WTC11 (cell line): ENCODE results near the gene OR6N1. TPM values are rescaled to one million over a fixed set of nuclear protein-coding genes. Genes with fewer than 3 reads are reported as not detected.

Experiments
- ATAC-seq: fragments of 200-7000 bp; cut with Tn5 transposase; 2 replicates; pipeline ENCODE4 v1.10.0; 2021; ENCODE audit warnings: mild to moderate bottlenecking, moderate library complexity
- CTCF ChIA-PET: fragments of 300-600 bp; sonication (Branson Sonifier 250); formaldehyde crosslinking; loops from one replicate; lab custom pipeline; 2021; ENCODE audit warnings: antibody characterized with exemption; lab: Charles Lee
- POLR2A ChIA-PET: fragments of 350-600 bp; sonication (Branson Sonifier 250); formaldehyde crosslinking; loops from one replicate; lab custom pipeline; 2021; ENCODE audit warnings: antibody characterized with exemption; lab: Charles Lee
- DNase-seq: peaks from one replicate; pipeline ENCODE4 v3.0.0; 2021; ENCODE audit warnings: low spot score
- H3K27ac Mint-ChIP-seq: 2 replicates; pipeline ENCODE4 v1.8.0; 2021; ENCODE audit warnings: mixed read lengths
- H3K27me3 Mint-ChIP-seq: 2 replicates; pipeline ENCODE4 v1.8.0; 2021; ENCODE audit warnings: low read depth, mild to moderate bottlenecking, moderate library complexity, mixed read lengths
- H3K36me3 Mint-ChIP-seq: 2 replicates; pipeline ENCODE4 v1.8.0; 2021; ENCODE audit warnings: mixed read lengths
- H3K4me1 Mint-ChIP-seq: 2 replicates; pipeline ENCODE4 v1.8.0; 2022; ENCODE audit warnings: mixed read lengths
- H3K4me3 Mint-ChIP-seq: 2 replicates; pipeline ENCODE4 v1.8.0; 2021; ENCODE audit warnings: mild to moderate bottlenecking, moderate library complexity, mixed read lengths
- H3K9me3 Mint-ChIP-seq: 2 replicates; pipeline ENCODE4 v1.8.0; 2021; ENCODE audit warnings: mixed read lengths
- CDX4 ChIP-seq: fragments of 250-450 bp; sonication (Bioruptor Pico); IDR thresholded peaks from 2 replicates; pipeline ENCODE4 v1.9.0; 2021; ENCODE audit warnings: moderate library complexity, mild to moderate bottlenecking, inconsistent platforms, borderline replicate concordance
- EMX1 ChIP-seq: fragments of 250-450 bp; sonication (Bioruptor Pico); IDR thresholded peaks from 2 replicates; pipeline ENCODE4 v1.8.0; 2021; ENCODE audit warnings: mild to moderate bottlenecking
- FOXJ3 ChIP-seq: sonication (generic); formaldehyde crosslinking; IDR thresholded peaks from 2 replicates; pipeline ENCODE4 v1.9.0; 2021; ENCODE audit warnings: missing genetic modification reagents, mild to moderate bottlenecking, borderline replicate concordance
- FOXP1 ChIP-seq: sonication (generic); formaldehyde crosslinking; IDR thresholded peaks from 2 replicates; pipeline ENCODE4 v1.8.0; 2022; ENCODE audit warnings: missing genetic modification reagents, mild to moderate bottlenecking, moderate library complexity, borderline replicate concordance
- FOXP4 ChIP-seq: sonication (generic); formaldehyde crosslinking; IDR thresholded peaks from 2 replicates; pipeline ENCODE4 v1.8.0; 2022; ENCODE audit warnings: mild to moderate bottlenecking, missing genetic modification reagents
- HMGA2 ChIP-seq: fragments of 250-450 bp; sonication (Bioruptor Pico); IDR thresholded peaks from 2 replicates; pipeline ENCODE4 v1.4.0; 2021; ENCODE audit warnings: mild to moderate bottlenecking, moderate library complexity
- JAZF1 ChIP-seq: fragments of 250-450 bp; sonication (Bioruptor Pico); IDR thresholded peaks from 2 replicates; pipeline ENCODE4 v1.9.0; 2021; ENCODE audit warnings: moderate library complexity, mild to moderate bottlenecking, inconsistent platforms
- JUN ChIP-seq: sonication (generic); formaldehyde crosslinking; IDR thresholded peaks from 2 replicates; pipeline ENCODE4 v1.8.0; 2023; ENCODE audit warnings: mild to moderate bottlenecking, missing genetic modification reagents
- MLX ChIP-seq: sonication (generic); formaldehyde crosslinking; IDR thresholded peaks from 2 replicates; pipeline ENCODE4 v1.8.1; 2023; ENCODE audit warnings: mild to moderate bottlenecking, missing genetic modification reagents, moderate library complexity
- MXD4 ChIP-seq: fragments of 250-450 bp; sonication (Bioruptor Pico); IDR thresholded peaks from 2 replicates; pipeline ENCODE4 v1.8.0; 2021; ENCODE audit warnings: mild to moderate bottlenecking, moderate library complexity, borderline replicate concordance
- MYBL2 ChIP-seq: sonication (generic); formaldehyde crosslinking; IDR thresholded peaks from 2 replicates; pipeline ENCODE4 v1.8.1; 2023; ENCODE audit warnings: mild to moderate bottlenecking, moderate library complexity, missing genetic modification reagents
- NFATC4 ChIP-seq: fragments of 250-450 bp; sonication (Bioruptor Pico); IDR thresholded peaks from 2 replicates; pipeline ENCODE4 v1.9.0; 2021; ENCODE audit warnings: mild to moderate bottlenecking
- NR2C2 ChIP-seq: sonication (generic); formaldehyde crosslinking; IDR thresholded peaks from 2 replicates; pipeline ENCODE4 v1.8.0; 2022; ENCODE audit warnings: mild to moderate bottlenecking, missing genetic modification reagents
- PRDM15 ChIP-seq: sonication (generic); formaldehyde crosslinking; IDR thresholded peaks from 2 replicates; pipeline ENCODE4 v1.8.0; 2022; ENCODE audit warnings: missing genetic modification reagents
- PRRX2 ChIP-seq: fragments of 250-450 bp; sonication (Bioruptor Pico); IDR thresholded peaks from 2 replicates; pipeline ENCODE4 v1.8.0; 2021; ENCODE audit warnings: mild to moderate bottlenecking
- RELA ChIP-seq: sonication (generic); formaldehyde crosslinking; IDR thresholded peaks from 2 replicates; pipeline ENCODE4 v1.8.1; 2022; ENCODE audit warnings: missing genetic modification reagents, mild to moderate bottlenecking, borderline replicate concordance
- ZNF263 ChIP-seq: sonication (generic); formaldehyde crosslinking; IDR thresholded peaks from 2 replicates; pipeline ENCODE4 v1.8.1; 2022; ENCODE audit warnings: low read depth, mild to moderate bottlenecking, moderate library complexity, missing genetic modification reagents
- ZSCAN18 ChIP-seq: fragments of 250-450 bp; sonication (Bioruptor Pico); IDR thresholded peaks from 2 replicates; pipeline ENCODE4 v2.1.2; 2022; ENCODE audit warnings: mild to moderate bottlenecking, moderate library complexity
- total RNA-seq: library from RNA; stranded (reverse); gene quantifications from 3 replicates; pipeline ENCODE4 v1.2.3, GENCODE V29; 2021

The OR6N1 gene
- total RNA-seq, 1 experiment from 2014 or later: not detected

- no peak for TF ChIP-seq ZNF263 (CRISPR knock-in tag)
These were observed 43.0 kb upstream of the OR6N1 start (continued) for GRCh38 chr1:158814970-158815369.

- Mint-ChIP-seq H3K9me3 (no peaks in the 10 kb centered on the region), H3K27ac (no peak overlapping the region), H3K36me3 (no peaks in the 10 kb centered on the region), H3K4me1 (no peaks in the 10 kb centered on the region), H3K27me3 (peaks cover 3% of the 10 kb centered on the region; the same call in 1 of the 2 replicates), H3K4me3 (no peak overlapping the region)
- POLR2A ChIA-PET: no interaction called here
- ATAC-seq (no peak), DNase-seq (no peak)
- TF ChIP-seq PRDM15 (CRISPR knock-in tag): no peak
- no peak for TF ChIP-seq HMGA2 (CRISPR knock-in tag)
- no peak for TF ChIP-seq NR2C2
- no peak for TF ChIP-seq JAZF1 (CRISPR knock-in tag)
- TF ChIP-seq MXD4 (CRISPR knock-in tag): no peak
- no peak for TF ChIP-seq CDX4 (CRISPR knock-in tag)
- no peak for TF ChIP-seq NFATC4
- no peak for TF ChIP-seq JUN (CRISPR knock-in tag)
- CTCF ChIA-PET: no interaction called here
These were observed 41.2 kb upstream of the OR6N1 start for GRCh38 chr1:158813164-158813563.

- Mint-ChIP-seq H3K27me3 (peaks cover 3% of the 10 kb centered on the region; the same call in 1 of the 2 replicates), H3K27ac (no peak overlapping the region), H3K36me3 (no peaks in the 10 kb centered on the region), H3K4me3 (no peak overlapping the region), H3K9me3 (no peaks in the 10 kb centered on the region), H3K4me1 (no peaks in the 10 kb centered on the region)
- ChIA-PET POLR2A (no interaction called here), CTCF (no interaction called here)
- TF ChIP-seq PRRX2: no peak
- no peak for TF ChIP-seq NFATC4
- TF ChIP-seq FOXJ3: no peak
- no peak for TF ChIP-seq FOXP4 (CRISPR knock-in tag)
- no peak for TF ChIP-seq MLX (CRISPR knock-in tag)
- TF ChIP-seq FOXP1 (CRISPR knock-in tag): no peak
- TF ChIP-seq RELA (CRISPR knock-in tag): no peak
- TF ChIP-seq ZSCAN18: no peak
- no peak for TF ChIP-seq JAZF1 (CRISPR knock-in tag)
- no peak for TF ChIP-seq CDX4 (CRISPR knock-in tag)
- no peak for TF ChIP-seq MYBL2
- no peak for TF ChIP-seq EMX1 (CRISPR knock-in tag)
- ATAC-seq (no peak), DNase-seq (no peak)
These were observed 40.3 kb upstream of the OR6N1 start for GRCh38 chr1:158812336-158812735.
